Transverse colon (tissue), 4 donors: ENCODE results near the gene ACSM3. TPM values are rescaled to one million over a fixed set of nuclear protein-coding genes. Genes with fewer than 3 reads are reported as not detected.

Experiments used
- DNase-seq: peaks from one replicate; pipeline ENCODE4 v3.0.0-alpha.2; 2019
- H3K27ac ChIP-seq, 4 donors: fragments of 200-600 bp; sonication (generic); 2 replicates each; pipeline ENCODE4 v1.5.1; 2016 to 2018; ENCODE audit warnings: inconsistent platforms in 4 of 4
- H3K27me3 ChIP-seq: fragments of 200-600 bp; sonication (generic); 2 replicates; pipeline ENCODE4 v1.5.1; 2017; ENCODE audit warnings: inconsistent platforms
- H3K36me3 ChIP-seq, 4 donors: fragments of 200-600 bp; sonication (generic); 2 replicates each; pipeline ENCODE4 v1.5.1; 2017 to 2019; ENCODE audit warnings: inconsistent platforms in 4 of 4
- H3K4me1 ChIP-seq, 4 donors: fragments of 200-600 bp; sonication (generic); 2 replicates each; pipeline ENCODE4 v1.5.1; 2017 to 2020; ENCODE audit warnings: inconsistent platforms in 4 of 4
- H3K4me3 ChIP-seq, 4 donors: fragments of 200-600 bp; sonication (generic); 1 replicate in 1 of 4; 2 replicates in 3 of 4; pipeline versions ENCODE4 v1.5.1 to v1.6.1; 2017 to 2019; ENCODE audit warnings: inconsistent platforms in 4 of 4
- H3K9me3 ChIP-seq, 2 donors: fragments of 200-600 bp; sonication (generic); 2 replicates each; pipeline ENCODE4 v1.5.1; 2017 to 2019; ENCODE audit warnings: inconsistent platforms in 2 of 2
- EP300 ChIP-seq: sonication (generic); formaldehyde crosslinking; IDR thresholded peaks from one replicate; pipeline ENCODE4 v1.6.1; 2017; ENCODE audit warnings: antibody characterized with exemption, low read depth
- POLR2A ChIP-seq: fragments of 450-650 bp; IDR thresholded peaks from one replicate; pipeline ENCODE4 v1.6.1; 2016; ENCODE audit warnings: antibody characterized with exemption, mild to moderate bottlenecking, moderate library complexity
- POLR2AphosphoS5 ChIP-seq, 3 donors: sonication (generic); formaldehyde crosslinking; IDR thresholded peaks; one replicate each; pipeline ENCODE4 v1.6.1; 2016; ENCODE audit warnings: antibody characterized with exemption in 3 of 3
- WGBS, 2 donors: methylation state at CpG; one replicate each; pipeline ENCODE4 v1.1.5; 2018; ENCODE audit warnings: low coverage in 1 of 2; 5-methylcytosine and 5-hydroxymethylcytosine counted together
- in situ Hi-C, 4 donors: fragments of 200-750 bp; cut with MboI; loops; one replicate each; pipeline versions ENCODE4 v1.15.0 to v1.15.1; 2017; ENCODE audit warnings: low sequenced_read_pairs in 3 of 4, low pct_ligation_motif_present in 1 of 4, low pct_unique_long_range_greater_than_20kb in 1 of 4
- intact Hi-C: fragments of 100-400 bp; cut with DNase I; formaldehyde crosslinking; loops from one replicate; pipeline ENCODE4 v1.15.1; 2023; ENCODE audit warnings: low total_unique reads
- total RNA-seq, 4 donors: library from RNA; depleted of rRNA; stranded (reverse); fragments of >200 nt; gene quantifications; one replicate each; pipeline ENCODE4 v1.1.0, GENCODE V29; 2016
- TF ChIP-seq, protein P1 (sequence below), 5 experiments: fragments of 200-600 bp in 3 of 5; fragments of 450-650 bp in 2 of 5; sonication (generic) in 3 of 5; IDR thresholded peaks; 1 replicate in 2 of 5; 2 replicates in 3 of 5; pipeline ENCODE4 v1.5.1; 2016 to 2017; ENCODE audit warnings: antibody characterized with exemption in 5 of 5, inconsistent platforms in 3 of 5, mild to moderate bottlenecking in 2 of 5, moderate library complexity in 1 of 5

The ACSM3 gene
- total RNA-seq, 4 donors from 2014 or later: 21.7 to 108 (median 29.5) TPM

DNA sequence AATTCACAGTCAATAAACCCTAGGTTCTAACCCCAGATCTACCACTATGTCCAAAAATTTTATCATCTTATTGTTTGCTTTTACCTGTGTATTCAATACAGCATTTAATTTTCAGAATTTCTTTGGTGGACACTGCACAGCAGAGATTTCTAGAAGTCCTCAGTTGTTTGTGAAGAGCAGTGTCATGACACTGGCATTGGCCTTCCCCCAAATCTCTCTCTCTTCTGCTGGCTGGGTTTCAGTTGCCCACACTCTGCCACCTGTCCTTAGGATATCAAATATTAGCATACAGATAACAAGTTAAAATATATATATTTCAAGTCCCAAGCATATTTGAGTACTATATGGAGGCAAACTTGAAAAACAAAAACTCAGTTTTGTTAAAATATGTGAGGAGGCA, 20.2 kb upstream of the ACSM3 start:
- Histone ChIP-seq H3K27me3 (no peaks in the 10 kb centered on the region), H3K9me3 (peaks cover 0 to 9% of the 10 kb centered on the region in 2 donors), H3K36me3 (peaks cover 0 to 4% (median under 1%) of the 10 kb centered on the region in 4 donors), H3K4me3 (no peak overlapping the region), H3K27ac (no peak overlapping the region), H3K4me1 (peaks cover 6 to 20% (median 14%) of the 10 kb centered on the region in 4 donors)
- intact Hi-C loops: no loop called here
- in situ Hi-C loops: no loop called here
- DNase-seq: no peak
- no peak for TF ChIP-seq EP300
- TF ChIP-seq POLR2AphosphoS5 (IDR thresholded peaks at IDR 0.05): no peak
- TF ChIP-seq POLR2A: no peak
- TF ChIP-seq, protein P1, sequence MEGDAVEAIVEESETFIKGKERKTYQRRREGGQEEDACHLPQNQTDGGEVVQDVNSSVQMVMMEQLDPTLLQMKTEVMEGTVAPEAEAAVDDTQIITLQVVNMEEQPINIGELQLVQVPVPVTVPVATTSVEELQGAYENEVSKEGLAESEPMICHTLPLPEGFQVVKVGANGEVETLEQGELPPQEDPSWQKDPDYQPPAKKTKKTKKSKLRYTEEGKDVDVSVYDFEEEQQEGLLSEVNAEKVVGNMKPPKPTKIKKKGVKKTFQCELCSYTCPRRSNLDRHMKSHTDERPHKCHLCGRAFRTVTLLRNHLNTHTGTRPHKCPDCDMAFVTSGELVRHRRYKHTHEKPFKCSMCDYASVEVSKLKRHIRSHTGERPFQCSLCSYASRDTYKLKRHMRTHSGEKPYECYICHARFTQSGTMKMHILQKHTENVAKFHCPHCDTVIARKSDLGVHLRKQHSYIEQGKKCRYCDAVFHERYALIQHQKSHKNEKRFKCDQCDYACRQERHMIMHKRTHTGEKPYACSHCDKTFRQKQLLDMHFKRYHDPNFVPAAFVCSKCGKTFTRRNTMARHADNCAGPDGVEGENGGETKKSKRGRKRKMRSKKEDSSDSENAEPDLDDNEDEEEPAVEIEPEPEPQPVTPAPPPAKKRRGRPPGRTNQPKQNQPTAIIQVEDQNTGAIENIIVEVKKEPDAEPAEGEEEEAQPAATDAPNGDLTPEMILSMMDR (IDR thresholded peaks at IDR 0.05): no peak

DNA sequence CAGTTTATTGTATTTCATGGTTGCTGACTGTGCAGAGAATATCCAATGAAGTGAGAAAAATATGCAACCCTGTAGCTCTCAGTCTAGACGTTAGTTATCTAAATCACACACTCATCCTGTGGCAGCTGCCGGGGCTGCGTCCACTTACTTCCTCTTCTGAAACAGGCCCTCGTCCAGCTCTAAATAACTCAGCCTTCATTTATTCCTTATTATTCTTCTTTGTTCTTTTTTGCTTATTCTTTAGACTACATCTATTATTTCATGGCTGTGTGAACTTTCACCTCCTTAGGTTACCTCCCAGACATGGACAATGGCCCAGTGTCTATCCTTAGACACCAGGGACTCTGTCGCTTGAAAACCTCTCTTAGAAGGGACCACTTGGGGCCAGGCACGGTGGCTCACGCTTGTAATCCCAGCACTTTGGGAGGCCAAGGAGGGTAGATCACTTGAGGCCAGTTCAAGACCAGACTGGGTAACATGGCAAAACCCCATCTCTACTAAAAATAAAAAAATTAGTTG, 18.8 kb upstream of the ACSM3 start:
- H3K27me3 ChIP-seq: no peaks in the 10 kb centered on the region
- no peak for DNase-seq
- H3K36me3 ChIP-seq: no peaks in the 10 kb centered on the region
- 50 to 75% methylated on average over 4 to 7 of the region's 7 CpGs for WGBS, 2 donors
- H3K9me3 ChIP-seq: peaks cover 0 to 9% of the 10 kb centered on the region in 2 donors
- peaks cover 0 to 12% (median 7%) of the 10 kb centered on the region in 4 donors for H3K4me1 ChIP-seq
- no peak overlapping the region for H3K27ac ChIP-seq
- in situ Hi-C loops: no loop called here
- intact Hi-C loops: no loop called here
- no peak for TF ChIP-seq EP300
- TF ChIP-seq POLR2A: no peak
- TF ChIP-seq POLR2AphosphoS5 (IDR thresholded peaks at IDR 0.05): no peak
- TF ChIP-seq, protein P1 (IDR thresholded peaks at IDR 0.05): no peak
- no peak overlapping the region for H3K4me3 ChIP-seq

DNA sequence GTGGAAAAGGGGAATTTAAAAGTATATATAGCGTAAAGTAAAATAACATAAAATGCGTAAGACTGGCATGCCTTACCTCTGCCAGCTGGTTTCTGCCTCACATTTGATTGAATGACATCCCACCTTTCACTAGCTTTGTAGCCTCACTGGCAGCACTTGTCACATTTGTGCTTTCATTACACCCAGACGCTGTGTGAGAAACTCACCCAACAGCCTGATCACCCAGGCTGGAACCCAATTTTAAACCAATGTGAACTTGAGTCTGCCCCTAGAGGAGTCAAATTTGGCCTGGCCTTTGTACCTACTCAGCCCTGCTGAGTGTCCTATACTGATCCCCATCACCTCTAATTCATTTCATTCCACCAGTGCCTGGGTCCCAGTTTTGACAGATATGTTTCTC, 17.4 kb upstream of the ACSM3 start:
- DNase-seq: no peak
- Histone ChIP-seq H3K4me1 (peaks cover 0 to 5% (median 0%) of the 10 kb centered on the region in 4 donors), H3K4me3 (no peak overlapping the region), H3K27me3 (no peaks in the 10 kb centered on the region), H3K36me3 (no peaks in the 10 kb centered on the region), H3K9me3 (peaks cover 0 to 9% of the 10 kb centered on the region in 2 donors), H3K27ac (no peak overlapping the region)
- no peak for TF ChIP-seq POLR2A
- TF ChIP-seq POLR2AphosphoS5 (IDR thresholded peaks at IDR 0.05): no peak
- TF ChIP-seq EP300: no peak
- TF ChIP-seq, protein P1 (IDR thresholded peaks at IDR 0.05): no peak
- in situ Hi-C loops (no loop called here), intact Hi-C loops (no loop called here)
- whole genome bisulfite sequencing, 2 donors: 96 to 100% methylated on average over 3 of the region's 3 CpGs

DNA sequence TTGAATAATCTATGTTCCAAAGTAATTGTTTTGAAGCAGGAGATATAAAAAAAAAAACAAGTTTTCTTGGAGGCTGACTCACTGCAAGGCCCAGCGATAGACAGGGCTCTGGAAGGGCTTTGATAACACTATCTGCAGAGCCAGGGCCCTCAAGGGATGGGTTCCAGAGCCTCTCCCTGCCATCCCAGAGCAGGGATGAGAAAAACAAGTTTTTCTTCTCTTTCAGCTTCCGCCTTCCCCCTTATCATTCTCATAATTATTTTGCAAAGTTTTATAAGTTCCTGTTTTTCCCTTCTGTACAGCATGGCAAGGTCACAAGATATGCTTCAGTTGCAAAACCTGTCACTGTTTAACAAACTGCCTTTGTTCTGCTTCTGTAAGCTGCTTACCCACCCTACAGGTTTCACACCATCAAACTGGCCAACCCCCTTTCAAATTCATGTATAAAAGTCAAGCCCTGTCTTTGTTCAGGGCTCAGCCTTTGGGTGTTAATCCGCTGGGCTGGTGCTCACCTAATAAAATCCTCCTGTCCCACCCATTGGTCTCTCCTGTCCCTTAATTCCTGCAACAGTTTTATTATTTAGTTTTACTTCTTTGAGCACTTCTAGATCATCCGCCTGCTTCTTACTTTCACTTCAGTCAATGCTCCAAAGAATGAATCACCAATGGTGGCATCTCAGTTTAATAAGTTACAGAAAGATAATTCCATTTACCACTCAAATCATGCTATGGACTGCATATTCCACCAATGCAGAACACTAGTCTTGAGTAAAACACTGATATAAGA, 16.6 kb upstream of the ACSM3 start:
- Histone ChIP-seq H3K36me3 (no peaks in the 10 kb centered on the region), H3K4me1 (peaks cover 0 to under 1% (median 0%) of the 10 kb centered on the region in 4 donors), H3K9me3 (peaks cover 0 to 9% of the 10 kb centered on the region in 2 donors), H3K4me3 (no peak overlapping the region), H3K27ac (no peak overlapping the region), H3K27me3 (no peaks in the 10 kb centered on the region)
- intact Hi-C loops: no loop called here
- no peak for DNase-seq
- in situ Hi-C loops: no loop called here
- 66 to 70% methylated on average over 4 of the region's 4 CpGs for WGBS, 2 donors
- no peak for TF ChIP-seq EP300
- TF ChIP-seq, protein P1 (IDR thresholded peaks at IDR 0.05): no peak
- TF ChIP-seq POLR2AphosphoS5 (IDR thresholded peaks at IDR 0.05): no peak
- no peak for TF ChIP-seq POLR2A
